Activated CD4-positive, alpha-beta T cell treated with anti-CD3 and anti-CD28 coated beads, Interleukin-2, Interleukin-4, amounts not matched to agents 100 ng/mL and 50 ng/mL, durations not matched to agents 16 hours and 8 hours (primary cell): Measurements from ENCODE around the gene LRRC8B.

ENCODE experiments used
- DNase-seq: peaks from one replicate; pipeline ENCODE4 v3.0.0-alpha.2; 2020; ENCODE audit warnings: low spot score

The LRRC8B gene

GRCh38 chr1:89547563-89548116 is 23.0 kb downstream of the LRRC8B start:
- peak; percentile 59 for DNase-seq

- no peak for DNase-seq
These were observed 23.7 kb downstream of the LRRC8B start for GRCh38 chr1:89548122-89548857.

- DNase-seq: no peak
These were observed 26.4 kb downstream of the LRRC8B start for GRCh38 chr1:89550995-89551394.

GRCh38 chr1:89552471-89553081 is 27.9 kb downstream of the LRRC8B start:
- DNase-seq: no peak

GRCh38 chr1:89553157-89553556 is 28.5 kb downstream of the LRRC8B start:
- DNase-seq: no peak

- DNase-seq: no peak
These were observed 30.9 kb downstream of the LRRC8B start for GRCh38 chr1:89555550-89555949.

- no peak for DNase-seq
These were observed 32.3 kb downstream of the LRRC8B start for GRCh38 chr1:89556726-89557444.

GRCh38 chr1:89557445-89557825 is 32.8 kb downstream of the LRRC8B start:
- DNase-seq: no peak

- DNase-seq: no peak
These were observed 33.3 kb downstream of the LRRC8B start for GRCh38 chr1:89557956-89558355.

- no peak for DNase-seq
These were observed 39.5 kb downstream of the LRRC8B start for GRCh38 chr1:89563957-89564604.

GRCh38 chr1:89565521-89565920 is 40.9 kb downstream of the LRRC8B start:
- no peak for DNase-seq

GRCh38 chr1:89566761-89567174 is 42.1 kb downstream of the LRRC8B start:
- no peak for DNase-seq

- DNase-seq: no peak
These were observed 43.2 kb downstream of the LRRC8B start for GRCh38 chr1:89567797-89568196.

GRCh38 chr1:89573410-89573809 is 48.8 kb downstream of the LRRC8B start:
- DNase-seq: no peak

- DNase-seq: no peak
These were observed 50.0 kb downstream of the LRRC8B start for GRCh38 chr1:89574621-89575020.

GRCh38 chr1:89575207-89575606 is 50.6 kb downstream of the LRRC8B start:
- no peak for DNase-seq

- no peak for DNase-seq
These were observed 51.4 kb downstream of the LRRC8B start for GRCh38 chr1:89576013-89576412.

GRCh38 chr1:89578151-89578550 is 53.5 kb downstream of the LRRC8B start:
- no peak for DNase-seq

GRCh38 chr1:89578946-89579684 is 54.5 kb downstream of the LRRC8B start:
- DNase-seq: no peak

GRCh38 chr1:89580036-89580435 is 55.4 kb downstream of the LRRC8B start:
- no peak for DNase-seq

GRCh38 chr1:89581859-89582258 is 57.2 kb downstream of the LRRC8B start:
- peak; percentile 45 for DNase-seq

GRCh38 chr1:89582571-89582970 is 57.9 kb downstream of the LRRC8B start:
- no peak for DNase-seq
